GM21381 (cell line): ENCODE data around the gene CCDC54.

Source experiments
- ATAC-seq: cut with Tn5 transposase; IDR thresholded peaks from one replicate; pipeline ENCODE4 v1.9.1; 2021; ENCODE audit warnings: mild to moderate bottlenecking, moderate library complexity; ENCODE audit not compliant: unreplicated experiment

CCDC54 gene

GRCh38 chr3:107392549-107393165 is 15.4 kb downstream of the CCDC54 start:
- ATAC-seq: no peak

- no peak for ATAC-seq
Measured at GRCh38 chr3:107394502-107394901, 17.3 kb downstream of the CCDC54 start.

- no peak for ATAC-seq
Measured at GRCh38 chr3:107395066-107395465, 17.8 kb downstream of the CCDC54 start.

GRCh38 chr3:107401301-107401700 is 24.1 kb downstream of the CCDC54 start:
- no peak for ATAC-seq

GRCh38 chr3:107402214-107402613 is 25.0 kb downstream of the CCDC54 start:
- no peak for ATAC-seq

- no peak for ATAC-seq
Measured at GRCh38 chr3:107404727-107405469, 27.7 kb downstream of the CCDC54 start.

GRCh38 chr3:107407355-107407754 is 30.1 kb downstream of the CCDC54 start:
- no peak for ATAC-seq

- ATAC-seq: no peak
Measured at GRCh38 chr3:107408513-107408912, 31.3 kb downstream of the CCDC54 start.

GRCh38 chr3:107409365-107409764 is 32.1 kb downstream of the CCDC54 start:
- ATAC-seq: no peak

GRCh38 chr3:107410606-107411005 is 33.4 kb downstream of the CCDC54 start:
- no peak for ATAC-seq

GRCh38 chr3:107411056-107411455 is 33.8 kb downstream of the CCDC54 start:
- ATAC-seq: no peak

- ATAC-seq: no peak
Measured at GRCh38 chr3:107411779-107412178, 34.5 kb downstream of the CCDC54 start.

- ATAC-seq: no peak
Measured at GRCh38 chr3:107412376-107412775, 35.1 kb downstream of the CCDC54 start.

GRCh38 chr3:107413264-107413663 is 36.0 kb downstream of the CCDC54 start:
- ATAC-seq: no peak

GRCh38 chr3:107414325-107414964 is 37.2 kb downstream of the CCDC54 start:
- peak; percentile 89 for ATAC-seq

- no peak for ATAC-seq
Measured at GRCh38 chr3:107416138-107416537, 38.9 kb downstream of the CCDC54 start.

GRCh38 chr3:107416886-107417285 is 39.6 kb downstream of the CCDC54 start:
- ATAC-seq: no peak

GRCh38 chr3:107421170-107421792 is 44.0 kb downstream of the CCDC54 start:
- peak; percentile 78 for ATAC-seq

- ATAC-seq: no peak
Measured at GRCh38 chr3:107421881-107422280, 44.6 kb downstream of the CCDC54 start.

- ATAC-seq: no peak
Measured at GRCh38 chr3:107425033-107425432, 47.8 kb downstream of the CCDC54 start.

GRCh38 chr3:107426223-107426622 is 49.0 kb downstream of the CCDC54 start:
- no peak for ATAC-seq
